Ovary (tissue), 9 donors: Measurements from ENCODE around the gene KRT86. TPM values are rescaled to one million over a fixed set of nuclear protein-coding genes. Genes with fewer than 3 reads are reported as not detected.

Experiments
- DNase-seq, 5 donors: peaks; one replicate each; pipeline ENCODE4 v3.0.0-alpha.2; 2019 to 2020
- H3K27ac ChIP-seq, 2 donors: fragments of 200-600 bp; one replicate each; pipeline versions ENCODE4 v1.5.1 to v1.8.0; 2019 to 2022
- H3K27me3 ChIP-seq: fragments of 200-600 bp; one replicate; pipeline ENCODE4 v1.8.0; 2022
- H3K36me3 ChIP-seq: fragments of 200-600 bp; sonication (generic); one replicate; pipeline ENCODE4 v1.5.1; 2019
- H3K4me1 ChIP-seq: one replicate; pipeline ENCODE4 v1.8.1; 2013; ENCODE audit warnings: mild to moderate bottlenecking, moderate library complexity; ENCODE audit not compliant: insufficient read depth
- H3K4me3 ChIP-seq: fragments of 200-600 bp; sonication (generic); one replicate; pipeline ENCODE4 v1.5.1; 2017
- H3K9me3 ChIP-seq, 2 donors: fragments of 200-600 bp in 1 of 2; sonication (generic) in 1 of 2; one replicate each; pipeline versions ENCODE4 v1.5.1 to v1.8.1; 2013 to 2019; ENCODE audit warnings: mild to moderate bottlenecking in 1 of 2, moderate library complexity in 1 of 2
- EP300 ChIP-seq: sonication (generic); formaldehyde crosslinking; IDR thresholded peaks from one replicate; pipeline ENCODE4 v1.6.1; 2017; ENCODE audit warnings: antibody characterized with exemption
- POLR2A ChIP-seq: fragments of 450-650 bp; IDR thresholded peaks from one replicate; pipeline ENCODE4 v1.6.1; 2017; ENCODE audit warnings: antibody characterized with exemption, mild to moderate bottlenecking, moderate library complexity
- WGBS, 3 donors: extraction: QIAGEN DNeasy Blood & Tissue Kit in 1 of 3; methylation state at CpG; one replicate each; pipeline versions ENCODE4 v1.1.5 to v1.1.7; 2013 to 2017; 5-methylcytosine and 5-hydroxymethylcytosine counted together
- intact Hi-C, 4 donors: fragments of 100-400 bp; cut with DNase I; formaldehyde crosslinking; loops; one replicate each; pipeline versions ENCODE4 v1.11.0 to v1.15.1; 2022 to 2023
- polyA plus RNA-seq, 2 donors: library from polyadenylated mRNA; stranded (reverse); fragments of 200-250 nt in 1 of 2; fragments of 350-450 nt in 1 of 2; fragmentation: Illumina TruSeq in 1 of 2; extraction: RNeasy Lipid Tissue Mini Kit (QIAGEN cat#74804) in 1 of 2; gene quantifications; one replicate each; pipeline ENCODE4 v1.2.3, GENCODE V29; 2013 to 2014
- total RNA-seq, 7 donors: library from RNA; depleted of rRNA in 2 of 7; stranded (reverse); fragments of >200 nt in 2 of 7; fragmentation: NEBNext Ultra II Directional in 3 of 7; extraction: Animal tissue kit (Norgen Biotek cat#: 25700) in 3 of 7; gene quantifications; one replicate each; pipeline versions ENCODE4 v1.1.0 to v1.2.4, GENCODE V29; 2016 to 2023
- TF ChIP-seq, protein P1 (sequence below), 3 donors: fragments of 450-650 bp in 2 of 3; fragments of 200-600 bp in 1 of 3; IDR thresholded peaks; one replicate each; pipeline versions ENCODE4 v1.5.1 to v1.8.0; 2016 to 2022; ENCODE audit warnings: antibody characterized with exemption in 3 of 3, mild to moderate bottlenecking in 1 of 3
- donor health status: DM: no; HTN: no; CAD: no; lungs with moderate emphysema.
- donor health status: DM: no; HTN: no; CAD: no.
- donor health status: Bipolar disorder and iron deficiency.
- donor health status: DM: yes; HTN: yes; CAD: no.
- donor health status: DM: no; HTN: no; CAD: no.
- donor health status: DM: yes; HTN: yes; CAD: no.

KRT86 gene
- total and polyA plus RNA-seq, 9 donors, result 0.69 TPM; not detected in 8

DNA sequence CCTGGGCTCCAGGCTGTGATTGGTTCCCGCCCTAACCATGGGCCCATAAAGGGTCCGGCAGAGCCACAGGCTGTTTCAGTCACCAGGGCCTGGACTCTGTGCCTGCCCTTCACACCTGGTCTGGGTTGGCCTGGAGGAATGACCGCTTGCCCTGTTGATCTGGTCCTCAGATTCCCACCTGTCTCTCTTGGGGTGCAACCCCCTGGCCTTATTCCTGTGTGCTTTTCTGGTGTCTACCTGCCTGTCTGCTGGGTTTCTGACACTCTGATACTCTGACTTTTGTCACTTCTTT is 49.7 kb downstream of the KRT86 start:
- H3K27ac ChIP-seq, result no peak overlapping the region
- H3K27me3 ChIP-seq, result no peaks in the 10 kb centered on the region
- 80 to 92% (median 84%) methylated on average over 3 of the region's 3 CpGs for WGBS, 3 donors
- no peak overlapping the region for H3K4me3 ChIP-seq
- no peak for DNase-seq
- TF ChIP-seq EP300 (no peak), POLR2A (no peak)
- TF ChIP-seq, protein P1, sequence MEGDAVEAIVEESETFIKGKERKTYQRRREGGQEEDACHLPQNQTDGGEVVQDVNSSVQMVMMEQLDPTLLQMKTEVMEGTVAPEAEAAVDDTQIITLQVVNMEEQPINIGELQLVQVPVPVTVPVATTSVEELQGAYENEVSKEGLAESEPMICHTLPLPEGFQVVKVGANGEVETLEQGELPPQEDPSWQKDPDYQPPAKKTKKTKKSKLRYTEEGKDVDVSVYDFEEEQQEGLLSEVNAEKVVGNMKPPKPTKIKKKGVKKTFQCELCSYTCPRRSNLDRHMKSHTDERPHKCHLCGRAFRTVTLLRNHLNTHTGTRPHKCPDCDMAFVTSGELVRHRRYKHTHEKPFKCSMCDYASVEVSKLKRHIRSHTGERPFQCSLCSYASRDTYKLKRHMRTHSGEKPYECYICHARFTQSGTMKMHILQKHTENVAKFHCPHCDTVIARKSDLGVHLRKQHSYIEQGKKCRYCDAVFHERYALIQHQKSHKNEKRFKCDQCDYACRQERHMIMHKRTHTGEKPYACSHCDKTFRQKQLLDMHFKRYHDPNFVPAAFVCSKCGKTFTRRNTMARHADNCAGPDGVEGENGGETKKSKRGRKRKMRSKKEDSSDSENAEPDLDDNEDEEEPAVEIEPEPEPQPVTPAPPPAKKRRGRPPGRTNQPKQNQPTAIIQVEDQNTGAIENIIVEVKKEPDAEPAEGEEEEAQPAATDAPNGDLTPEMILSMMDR (IDR thresholded peaks at IDR 0.05), result no peak
- H3K4me1 ChIP-seq, result no peaks in the 10 kb centered on the region
- H3K9me3 ChIP-seq, result no peaks in the 10 kb centered on the region
- intact Hi-C loops, result no loop called here
- H3K36me3 ChIP-seq, result no peaks in the 10 kb centered on the region

DNA sequence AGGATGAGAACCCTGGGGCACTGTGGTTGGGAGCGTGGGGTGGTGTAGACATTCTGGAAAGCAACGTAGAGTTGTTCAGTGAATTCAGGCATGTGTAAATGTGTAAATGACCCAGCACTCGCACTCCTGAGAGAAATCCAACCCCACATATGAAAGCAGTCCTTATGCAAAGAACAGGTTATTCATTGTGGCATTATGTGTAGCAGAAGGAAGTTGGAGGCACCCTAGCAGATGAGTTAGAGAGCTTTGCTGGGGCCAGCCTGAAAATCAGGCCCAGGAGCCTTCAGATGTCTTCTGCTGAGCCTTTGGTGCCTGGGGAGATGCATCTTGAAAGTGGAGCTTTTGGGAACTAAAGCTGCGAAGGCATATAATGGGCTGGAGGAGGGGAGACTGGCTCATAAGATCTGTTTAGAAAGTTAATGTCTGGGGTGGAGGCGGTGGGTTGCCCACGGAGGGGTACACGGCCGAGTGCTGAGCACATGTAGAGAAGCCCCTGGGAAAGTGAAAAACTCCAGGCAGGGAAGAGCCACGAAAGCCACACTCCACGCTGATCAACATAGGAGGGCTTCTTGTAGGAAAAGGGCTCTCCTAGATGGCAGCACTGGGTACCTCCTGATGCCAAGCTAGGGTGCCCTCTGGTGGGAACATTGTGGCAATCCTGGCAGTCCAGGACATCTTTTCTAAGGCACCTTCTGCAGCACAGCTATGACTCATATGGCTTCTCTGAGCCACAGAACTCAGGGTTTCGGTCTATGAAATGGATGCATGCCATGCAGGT is 52.8 kb downstream of the KRT86 start:
- TF ChIP-seq, protein P1 (IDR thresholded peaks at IDR 0.05), result no peak
- TF ChIP-seq POLR2A, result no peak
- TF ChIP-seq EP300, result no peak
- peak in 1 of 5 donors; percentile 29 for DNase-seq
- Histone ChIP-seq H3K4me3 (no peak overlapping the region), H3K4me1 (no peaks in the 10 kb centered on the region), H3K27me3 (no peaks in the 10 kb centered on the region), H3K27ac (no peak overlapping the region), H3K36me3 (no peaks in the 10 kb centered on the region), H3K9me3 (no peaks in the 10 kb centered on the region)
- 48 to 58% (median 49%) methylated on average over 11 of the region's 11 CpGs for WGBS, 3 donors
- intact Hi-C loops, result no loop called here

DNA sequence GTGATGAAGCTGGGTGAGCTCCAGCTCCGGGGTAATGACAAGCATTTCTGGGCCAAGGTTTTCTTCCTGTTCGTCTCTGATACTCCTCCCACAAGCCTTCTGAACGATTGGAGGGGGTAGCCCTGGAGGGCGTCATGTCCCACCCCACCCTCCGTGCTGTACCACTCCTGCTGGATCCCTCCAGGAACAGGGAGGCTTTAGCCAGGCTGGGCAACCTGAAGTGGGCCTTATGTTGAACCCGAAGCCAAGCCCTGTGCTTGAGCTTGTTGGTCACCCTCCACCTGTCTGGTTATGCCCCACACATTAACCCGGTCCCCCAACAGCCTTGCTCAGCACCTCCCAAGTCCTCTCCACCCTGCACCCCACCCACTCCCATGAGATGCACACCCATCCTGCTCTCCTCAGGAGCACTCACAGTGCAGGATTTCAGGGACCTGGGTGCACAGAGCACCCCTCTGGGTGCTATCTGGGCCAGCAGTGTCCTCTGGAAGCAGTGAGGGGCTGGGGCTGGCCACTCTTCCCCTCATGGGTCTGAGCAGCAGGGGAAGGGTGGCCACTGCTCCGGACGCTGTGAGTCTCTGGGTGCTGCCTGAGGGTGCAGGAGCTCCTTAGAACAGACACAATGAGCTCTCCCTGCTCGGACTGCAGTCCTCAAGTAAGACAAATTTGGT is 53.5 kb downstream of the KRT86 start:
- intact Hi-C loops, result no loop called here
- 57 to 73% (median 66%) methylated on average over 10 of the region's 10 CpGs for WGBS, 3 donors
- H3K27ac ChIP-seq, result no peak overlapping the region

DNA sequence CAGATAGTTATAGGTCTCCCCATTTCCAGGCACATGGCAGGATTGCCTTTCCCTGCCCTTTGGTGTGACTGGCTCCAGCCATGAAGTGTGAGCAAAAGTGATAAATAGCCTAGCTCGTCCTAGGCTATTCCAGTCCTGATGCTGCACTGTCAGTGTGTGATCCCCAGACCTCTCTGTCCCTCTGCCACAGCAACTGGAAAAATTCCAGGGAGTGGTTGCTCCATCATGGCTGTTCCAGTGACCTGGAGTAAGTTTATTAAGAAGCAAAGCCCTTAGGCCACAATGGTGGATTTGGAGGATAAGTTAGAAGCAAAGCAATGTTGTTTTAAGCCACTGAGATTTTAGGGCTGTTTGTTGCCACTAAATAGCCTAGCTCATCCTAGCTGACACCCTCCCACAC is 56.6 kb downstream of the KRT86 start:
- TF ChIP-seq, protein P1 (IDR thresholded peaks at IDR 0.05), result no peak
- no peak for TF ChIP-seq EP300
- no peak for TF ChIP-seq POLR2A
- Histone ChIP-seq H3K4me1 (no peaks in the 10 kb centered on the region), H3K27ac (no peak overlapping the region), H3K27me3 (no peaks in the 10 kb centered on the region), H3K4me3 (no peak overlapping the region), H3K9me3 (peaks cover 0 to 5% of the 10 kb centered on the region in 2 donors), H3K36me3 (no peaks in the 10 kb centered on the region)
- DNase-seq, result no peak
- 22 to 46% (median 41%) methylated on average over 1 of the region's 1 CpG for WGBS, 3 donors
- intact Hi-C loops, result no loop called here

More for the DNA sequence above, 53.5 kb downstream of the KRT86 start:
- TF ChIP-seq, protein P1 (IDR thresholded peaks at IDR 0.05), result no peak
- no peak for TF ChIP-seq EP300
- H3K36me3 ChIP-seq, result no peaks in the 10 kb centered on the region
- H3K4me1 ChIP-seq, result no peaks in the 10 kb centered on the region
- no peak for DNase-seq
- H3K27me3 ChIP-seq, result no peaks in the 10 kb centered on the region
- H3K9me3 ChIP-seq, result no peaks in the 10 kb centered on the region
- H3K4me3 ChIP-seq, result no peak overlapping the region
